Adrenal gland (tissue), 12 donors: Measurements from ENCODE around the gene CMKLR1. TPM values are rescaled to one million over a fixed set of nuclear protein-coding genes. Genes with fewer than 3 reads are reported as not detected.

ENCODE experiments used
- DNase-seq, 7 donors: peaks; one replicate each; pipeline ENCODE4 v3.0.0-alpha.2; 2019 to 2020
- H3K27ac ChIP-seq, 5 donors: fragments of 200-600 bp; sonication (generic) in 4 of 5; 1 replicate in 3 of 5; 2 replicates in 2 of 5; pipeline versions ENCODE4 v1.5.1 to v1.8.0; 2016 to 2020; ENCODE audit warnings: mild to moderate bottlenecking in 1 of 5
- H3K27me3 ChIP-seq: fragments of 200-600 bp; 2 replicates; pipeline ENCODE4 v1.8.0; 2021
- H3K36me3 ChIP-seq, 2 donors: fragments of 200-600 bp; replicated peaks in 1 of 2; 1 replicate in 1 of 2; 2 replicates in 1 of 2; pipeline versions ENCODE4 v1.5.1 to v1.8.0; 2018 to 2022
- H3K4me1 ChIP-seq, 2 donors: fragments of 200-600 bp; replicated peaks in 1 of 2; 1 replicate in 1 of 2; 2 replicates in 1 of 2; pipeline versions ENCODE4 v1.5.1 to v1.8.0; 2018 to 2021
- H3K4me3 ChIP-seq, 4 donors: fragments of 200-600 bp; sonication (generic) in 3 of 4; one replicate each; pipeline ENCODE4 v1.5.1; 2016 to 2018
- H3K9me3 ChIP-seq, 3 donors: fragments of 200-600 bp; sonication (generic) in 1 of 3; replicated peaks in 1 of 3; 1 replicate in 2 of 3; 2 replicates in 1 of 3; pipeline versions ENCODE4 v1.5.1 to v1.8.0; 2016 to 2021
- POLR2A ChIP-seq, 2 donors: fragments of 450-650 bp; IDR thresholded peaks; one replicate each; pipeline ENCODE4 v1.6.1; 2017; ENCODE audit warnings: antibody characterized with exemption in 2 of 2, mild to moderate bottlenecking in 2 of 2, moderate library complexity in 1 of 2
- WGBS, 4 donors: extraction: QIAGEN DNeasy Blood & Tissue Kit in 2 of 4; methylation state at CpG; one replicate each; pipeline versions ENCODE4 v1.1.5 to v1.1.7; 2013 to 2017; 5-methylcytosine and 5-hydroxymethylcytosine counted together
- intact Hi-C, 2 donors: fragments of 100-400 bp; cut with DNase I; formaldehyde crosslinking; loops; one replicate each; pipeline versions ENCODE4 v1.14.1 to v1.15.0; 2022 to 2023
- polyA plus RNA-seq, 3 donors: library from polyadenylated mRNA; stranded (reverse); fragments of 200-250 nt in 2 of 3; fragments of 350-450 nt in 1 of 3; fragmentation: Illumina TruSeq in 1 of 3; extraction: RNeasy Lipid Tissue Mini Kit (QIAGEN cat#74804) in 1 of 3; gene quantifications; one replicate each; pipeline ENCODE4 v1.2.3, GENCODE V29; 2013 to 2014
- total RNA-seq, 9 donors: library from RNA; depleted of rRNA in 4 of 9; stranded (reverse); fragments of >200 nt in 4 of 9; fragments of 120-200 nt in 1 of 9; fragmentation: NEBNext Ultra II Directional in 1 of 9; extraction: Animal tissue kit (Norgen Biotek cat#: 25700) in 1 of 9; gene quantifications; one replicate each; pipeline versions ENCODE4 v1.1.0 to v1.2.4, GENCODE V29; 2013 to 2023
- TF ChIP-seq, protein P1 (sequence below), 6 experiments: fragments of 450-650 bp in 4 of 6; fragments of 200-600 bp in 2 of 6; sonication (generic) in 1 of 6; IDR thresholded peaks; 1 replicate in 5 of 6; 2 replicates in 1 of 6; pipeline versions ENCODE4 v1.5.1 to v1.8.0; 2016 to 2021; ENCODE audit warnings: antibody characterized with exemption in 6 of 6, mild to moderate bottlenecking in 2 of 6, moderate library complexity in 1 of 6
- donor health status: healthy with polysubstance abuse.
- donor health status: Bipolar disorder and iron deficiency.
- donor health status: DM: yes; HTN: yes; CAD: no.
- donor health status: DM: no; HTN: no; CAD: no.
- donor health status: DM: no; HTN: no; CAD: no.
- donor health status: DM: yes; HTN: yes; CAD: no.

Gene CMKLR1
- total and polyA plus RNA-seq, 12 donors: 2.1 to 26.6 (median 17.0) TPM

DNA sequence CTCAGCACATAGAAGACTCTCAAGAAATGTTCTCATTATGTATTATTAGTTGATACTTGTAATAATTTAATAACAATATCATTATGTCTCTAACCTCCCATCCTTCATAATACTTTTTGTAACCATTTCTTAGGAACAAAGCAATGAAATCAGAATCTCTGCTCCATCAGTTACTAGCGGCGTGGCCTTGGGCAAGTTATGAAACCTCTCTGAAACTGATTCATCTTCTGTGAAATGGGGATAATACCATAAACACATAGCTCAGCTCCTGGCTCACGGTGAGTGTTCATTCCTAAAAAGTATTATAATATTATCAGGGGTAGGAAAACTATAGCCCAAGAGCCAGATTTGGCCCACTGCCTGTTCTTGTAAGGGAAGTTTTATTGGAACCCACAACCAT lies 11.4 kb upstream of the CMKLR1 start:
- no peaks in the 10 kb centered on the region for H3K9me3 ChIP-seq
- no peaks in the 10 kb centered on the region for H3K27me3 ChIP-seq
- 81 to 87% (median 83%) methylated on average over 3 of the region's 3 CpGs for WGBS, 4 donors
- no peak for DNase-seq
- no peaks in the 10 kb centered on the region for H3K36me3 ChIP-seq
- intact Hi-C loops: no loop called here
- no peak overlapping the region for H3K4me3 ChIP-seq
- no peaks in the 10 kb centered on the region for H3K4me1 ChIP-seq
- H3K27ac ChIP-seq: no peak overlapping the region
- TF ChIP-seq POLR2A (IDR thresholded peaks at IDR 0.05): no peak
- TF ChIP-seq, protein P1, sequence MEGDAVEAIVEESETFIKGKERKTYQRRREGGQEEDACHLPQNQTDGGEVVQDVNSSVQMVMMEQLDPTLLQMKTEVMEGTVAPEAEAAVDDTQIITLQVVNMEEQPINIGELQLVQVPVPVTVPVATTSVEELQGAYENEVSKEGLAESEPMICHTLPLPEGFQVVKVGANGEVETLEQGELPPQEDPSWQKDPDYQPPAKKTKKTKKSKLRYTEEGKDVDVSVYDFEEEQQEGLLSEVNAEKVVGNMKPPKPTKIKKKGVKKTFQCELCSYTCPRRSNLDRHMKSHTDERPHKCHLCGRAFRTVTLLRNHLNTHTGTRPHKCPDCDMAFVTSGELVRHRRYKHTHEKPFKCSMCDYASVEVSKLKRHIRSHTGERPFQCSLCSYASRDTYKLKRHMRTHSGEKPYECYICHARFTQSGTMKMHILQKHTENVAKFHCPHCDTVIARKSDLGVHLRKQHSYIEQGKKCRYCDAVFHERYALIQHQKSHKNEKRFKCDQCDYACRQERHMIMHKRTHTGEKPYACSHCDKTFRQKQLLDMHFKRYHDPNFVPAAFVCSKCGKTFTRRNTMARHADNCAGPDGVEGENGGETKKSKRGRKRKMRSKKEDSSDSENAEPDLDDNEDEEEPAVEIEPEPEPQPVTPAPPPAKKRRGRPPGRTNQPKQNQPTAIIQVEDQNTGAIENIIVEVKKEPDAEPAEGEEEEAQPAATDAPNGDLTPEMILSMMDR (IDR thresholded peaks at IDR 0.05): no peak

DNA sequence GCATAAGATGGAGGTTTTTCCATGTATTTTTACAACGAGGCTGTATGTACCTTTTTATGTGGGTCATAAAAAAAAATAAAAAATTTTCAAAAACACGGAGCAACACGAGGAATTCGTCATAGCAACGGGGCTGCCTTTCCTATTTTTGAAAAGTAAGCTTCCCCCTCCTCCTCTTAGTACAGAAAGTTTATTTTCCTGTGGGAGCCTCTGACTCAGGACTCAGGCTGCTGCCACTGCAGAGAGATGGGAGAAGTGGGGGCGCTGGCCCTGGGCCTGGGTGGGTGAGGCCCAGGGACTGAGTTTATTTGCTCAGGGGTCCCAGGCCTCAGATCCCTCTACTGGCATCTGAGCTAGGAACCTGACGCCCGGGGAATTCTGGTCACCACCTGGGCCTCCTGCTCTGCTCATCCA lies 10.2 kb upstream of the CMKLR1 start:
- no peaks in the 10 kb centered on the region for H3K27me3 ChIP-seq
- no peak overlapping the region for H3K27ac ChIP-seq
- H3K4me3 ChIP-seq: no peak overlapping the region
- no peaks in the 10 kb centered on the region for H3K4me1 ChIP-seq
- H3K9me3 ChIP-seq: no peaks in the 10 kb centered on the region
- no peak for DNase-seq
- no peaks in the 10 kb centered on the region for H3K36me3 ChIP-seq
- no peak for TF ChIP-seq POLR2A (IDR thresholded peaks at IDR 0.05)
- TF ChIP-seq, protein P1 (IDR thresholded peaks at IDR 0.05): no peak
- 42 to 60% (median 53%) methylated on average over 7 to 8 of the region's 8 CpGs for WGBS, 4 donors
- intact Hi-C loops: no loop called here

DNA sequence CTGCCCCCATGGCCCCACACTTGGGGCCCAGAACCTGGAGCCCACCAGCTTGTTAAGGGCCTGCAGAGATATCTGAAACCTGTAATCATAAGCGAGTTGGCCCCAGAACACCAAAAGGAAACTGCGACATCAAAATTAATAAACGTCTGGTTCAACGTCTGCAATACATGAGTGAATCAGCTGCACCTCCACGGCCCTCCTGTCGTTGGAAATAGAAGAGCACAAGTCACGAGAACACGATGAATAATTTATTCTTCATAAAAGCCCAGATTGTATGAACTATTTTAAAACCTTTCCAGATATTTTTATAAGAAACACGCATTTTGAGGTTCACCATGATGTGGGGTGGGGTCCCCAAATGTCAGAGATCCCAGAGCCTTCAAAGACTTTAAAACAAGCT lies 9.7 kb upstream of the CMKLR1 start:
- H3K36me3 ChIP-seq: no peaks in the 10 kb centered on the region
- H3K27ac ChIP-seq: no peak overlapping the region
- 71 to 78% (median 75%) methylated on average over 9 of the region's 9 CpGs for WGBS, 4 donors
- DNase-seq: no peak
- no peaks in the 10 kb centered on the region for H3K27me3 ChIP-seq
- H3K4me3 ChIP-seq: no peak overlapping the region
- no peak for TF ChIP-seq POLR2A (IDR thresholded peaks at IDR 0.05)
- TF ChIP-seq, protein P1 (IDR thresholded peaks at IDR 0.05): no peak
- intact Hi-C loops: no loop called here
- H3K4me1 ChIP-seq: no peaks in the 10 kb centered on the region
- H3K9me3 ChIP-seq: no peaks in the 10 kb centered on the region

DNA sequence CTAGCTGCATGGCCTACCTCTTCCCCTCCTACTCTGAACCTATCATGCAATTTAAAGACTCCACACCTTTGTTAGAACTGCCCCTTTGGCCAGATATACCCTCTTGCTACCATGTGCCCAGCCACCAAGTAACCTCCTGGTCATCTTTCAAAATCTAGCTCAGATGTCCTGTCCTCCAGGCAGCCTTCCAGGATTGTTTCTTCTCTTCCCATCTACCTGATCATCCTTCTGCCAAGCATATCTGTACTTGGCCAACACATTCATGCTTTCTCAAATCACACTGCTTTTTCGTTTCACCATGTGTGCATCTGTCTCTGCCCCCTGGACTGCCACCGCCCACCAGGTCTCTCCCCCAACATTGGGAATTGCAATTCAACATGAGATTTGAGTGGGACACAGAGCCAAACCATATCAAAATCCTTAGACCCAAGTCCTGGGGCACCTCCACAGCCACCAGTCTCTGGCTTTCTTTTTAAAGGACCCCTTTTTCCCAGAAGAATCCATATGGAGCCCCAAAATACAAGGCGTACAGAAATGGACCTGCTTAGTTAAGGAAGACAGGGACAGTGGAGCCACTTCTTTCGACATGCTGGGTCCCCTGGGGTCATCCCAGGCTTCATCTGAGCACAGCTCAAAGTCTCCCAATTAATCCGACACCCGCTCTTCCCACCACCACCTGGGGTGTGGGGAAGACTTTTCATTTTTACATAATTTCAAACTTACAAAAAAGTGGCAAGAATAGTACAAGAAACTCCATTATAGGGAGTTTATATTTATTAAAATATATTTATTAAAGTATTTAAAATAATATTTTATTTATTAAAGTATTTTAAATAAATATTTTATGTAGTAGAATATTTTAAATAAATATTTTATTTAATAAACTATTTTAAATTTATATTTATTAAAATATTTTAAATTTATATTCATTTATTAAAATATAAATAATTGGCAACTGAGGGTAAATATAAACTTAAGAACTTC lies 7.9 kb upstream of the CMKLR1 start:
- Histone ChIP-seq H3K27me3 (no peaks in the 10 kb centered on the region), H3K4me3 (no peak overlapping the region), H3K36me3 (no peaks in the 10 kb centered on the region), H3K4me1 (no peaks in the 10 kb centered on the region), H3K27ac (no peak overlapping the region), H3K9me3 (no peaks in the 10 kb centered on the region)
- TF ChIP-seq POLR2A (IDR thresholded peaks at IDR 0.05): no peak
- TF ChIP-seq, protein P1 (IDR thresholded peaks at IDR 0.05): no peak
- intact Hi-C loops: no loop called here
- no peak for DNase-seq
- 86 to 90% (median 88%) methylated on average over 6 of the region's 6 CpGs for WGBS, 4 donors
